ENCODE results near the gene EXT2.

The EXT2 gene

DNA sequence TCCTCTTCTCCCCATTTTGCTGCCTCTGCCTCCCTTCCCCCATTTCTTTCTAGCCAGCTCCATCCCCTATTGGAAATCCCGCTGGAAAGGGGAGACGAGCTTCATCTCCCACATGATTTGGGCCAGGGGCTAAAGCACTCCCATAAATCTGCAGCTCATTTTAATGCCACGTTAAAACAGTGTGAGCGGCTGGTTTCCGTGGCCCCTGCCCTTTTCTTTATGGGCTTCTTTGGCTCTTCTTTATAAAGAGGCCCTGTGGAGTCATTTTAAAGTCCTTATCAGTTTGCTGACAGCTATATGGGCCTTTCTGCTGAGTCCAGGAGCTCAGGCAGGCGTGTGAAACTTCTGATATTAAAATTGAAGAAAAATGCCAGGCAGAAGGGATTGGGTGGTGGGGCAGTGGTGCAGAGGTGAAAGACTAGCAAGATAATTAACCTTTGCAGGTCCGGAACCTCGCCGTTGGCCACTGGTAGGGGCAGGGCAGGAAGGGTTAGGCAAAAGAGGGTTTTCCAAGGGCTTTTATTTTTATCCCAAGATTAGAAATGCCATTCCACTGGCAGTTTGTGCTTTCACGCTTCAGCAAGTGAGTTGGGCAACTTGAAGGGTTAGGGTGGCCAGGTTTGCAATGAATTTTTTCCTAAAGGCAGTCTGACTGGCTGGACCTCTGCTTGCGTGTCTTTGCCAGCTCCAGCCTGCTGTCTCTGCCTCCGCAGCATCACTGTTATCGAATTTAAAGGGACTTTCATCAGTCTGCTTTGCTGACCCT lies 44.3 kb downstream of the EXT2 start:
- Histone ChIP-seq H3K9ac (ENCODE audit: low read length) (no peak overlapping the region), H2BK12ac (ENCODE audit: low read length in 2 of 2) (no peak overlapping the region), H2AK5ac (ENCODE audit: low read length, severe bottlenecking) (no peak overlapping the region), H3K14ac (ENCODE audit: low read length in 2 of 2) (no peak overlapping the region), H3K23ac (ENCODE audit: low read length in 2 of 2) (no peak overlapping the region), H3K79me1 (replicated peaks; ENCODE audit: low read length, poor library complexity, severe bottlenecking) (peaks cover 1% of the 10 kb centered on the region), H2BK120ac (ENCODE audit: low read depth, low read length) (no peak overlapping the region), H3K36me3 (ENCODE audit: control insufficient read depth in 1 of 2, insufficient read depth in 2 of 2, low read depth in 1 of 2, low read length in 2 of 2) (peaks cover 0 to 22% of the 10 kb centered on the region in 2 experiments), H4K91ac (ENCODE audit: low read length) (no peak overlapping the region), H3K4ac (ENCODE audit: low read depth in 1 of 2, low read length in 2 of 2) (no peak overlapping the region), H3K27me3 (ENCODE audit: control insufficient read depth in 1 of 2, insufficient read depth in 1 of 2, low read length in 2 of 2) (no peaks in the 10 kb centered on the region), H3K9me3 (ENCODE audit: control insufficient read depth, low read length) (no peaks in the 10 kb centered on the region), H3K4me3 (ENCODE audit: insufficient read depth in 1 of 2, low read depth in 1 of 2, low read length in 2 of 2) (no peak overlapping the region), H4K8ac (ENCODE audit: low read length) (no peak overlapping the region), H3K4me1 (ENCODE audit: control insufficient read depth, insufficient read depth, low read depth, low read length) (no peaks in the 10 kb centered on the region), H2AFZ (ENCODE audit: low read depth, low read length) (no peak overlapping the region), H2BK5ac (ENCODE audit: low read depth, low read length, poor library complexity, severe bottlenecking) (no peak overlapping the region), H3K18ac (ENCODE audit: low read depth in 1 of 2, low read length in 2 of 2) (no peak overlapping the region), H3K27ac (ENCODE audit: low read length, poor library complexity, severe bottlenecking) (no peak overlapping the region), H2BK15ac (ENCODE audit: low read depth, poor library complexity, severe bottlenecking) (no peak overlapping the region), H3K4me2 (ENCODE audit: low read length, poor library complexity, severe bottlenecking) (no peak overlapping the region)
- WGBS = 61% methylated on average over 13 of the region's 13 CpGs
- no peak for DNase-seq

DNA sequence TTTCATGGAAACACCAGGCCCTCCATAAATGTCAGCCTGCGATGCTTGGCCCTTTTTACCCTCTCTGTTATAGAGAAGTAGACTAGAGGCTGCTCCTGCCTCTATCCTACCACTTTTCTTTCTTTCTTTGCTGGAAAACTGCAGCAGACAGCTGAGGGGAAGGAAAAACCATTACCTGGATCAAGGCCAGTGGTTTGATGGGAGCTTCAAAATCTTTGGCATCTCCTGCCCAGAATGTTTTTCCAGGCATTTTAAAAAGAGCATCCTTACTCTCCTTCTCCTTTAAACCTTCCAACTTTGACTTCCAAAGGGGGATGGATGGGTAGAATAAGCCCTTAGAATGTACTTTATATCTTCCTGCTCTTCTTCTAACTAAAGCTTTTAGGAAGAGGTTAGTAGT lies 44.9 kb downstream of the EXT2 start:
- H2BK15ac ChIP-seq (ENCODE audit: low read depth, poor library complexity, severe bottlenecking) = no peak overlapping the region
- peaks cover 0 to 19% of the 10 kb centered on the region in 2 experiments for H3K36me3 ChIP-seq (ENCODE audit: control insufficient read depth in 1 of 2, insufficient read depth in 2 of 2, low read depth in 1 of 2, low read length in 2 of 2)
- H3K18ac ChIP-seq (ENCODE audit: low read depth in 1 of 2, low read length in 2 of 2) = no peak overlapping the region
- H3K4ac ChIP-seq (ENCODE audit: low read depth in 1 of 2, low read length in 2 of 2) = no peak overlapping the region
- H3K4me3 ChIP-seq (ENCODE audit: insufficient read depth in 1 of 2, low read depth in 1 of 2, low read length in 2 of 2) = no peak overlapping the region
- no peak overlapping the region for H3K27ac ChIP-seq (ENCODE audit: low read length, poor library complexity, severe bottlenecking)
- H2BK120ac ChIP-seq (ENCODE audit: low read depth, low read length) = no peak overlapping the region
- H3K4me2 ChIP-seq (ENCODE audit: low read length, poor library complexity, severe bottlenecking) = no peak overlapping the region
- no peak overlapping the region for H3K14ac ChIP-seq (ENCODE audit: low read length in 2 of 2)
- no peak overlapping the region for H3K9ac ChIP-seq (ENCODE audit: low read length)
- no peaks in the 10 kb centered on the region for H3K27me3 ChIP-seq (ENCODE audit: control insufficient read depth in 1 of 2, insufficient read depth in 1 of 2, low read length in 2 of 2)
- no peaks in the 10 kb centered on the region for H3K9me3 ChIP-seq (ENCODE audit: control insufficient read depth, low read length)
- H3K23ac ChIP-seq (ENCODE audit: low read length in 2 of 2) = no peak overlapping the region
- peaks cover 1% of the 10 kb centered on the region for H3K79me1 ChIP-seq (replicated peaks; ENCODE audit: low read length, poor library complexity, severe bottlenecking)
- no peak overlapping the region for H2AK5ac ChIP-seq (ENCODE audit: low read length, severe bottlenecking)
- H2BK12ac ChIP-seq (ENCODE audit: low read length in 2 of 2) = no peak overlapping the region
- WGBS = no CpG with 5 or more reads among the region's 1 CpG
- H4K91ac ChIP-seq (ENCODE audit: low read length) = no peak overlapping the region
- no peak overlapping the region for H2BK5ac ChIP-seq (ENCODE audit: low read depth, low read length, poor library complexity, severe bottlenecking)
- H4K8ac ChIP-seq (ENCODE audit: low read length) = no peak overlapping the region
- DNase-seq = no peak
- no peak overlapping the region for H2AFZ ChIP-seq (ENCODE audit: low read depth, low read length)
- H3K4me1 ChIP-seq (ENCODE audit: control insufficient read depth, insufficient read depth, low read depth, low read length) = no peaks in the 10 kb centered on the region

- no peak overlapping the region for H2BK12ac ChIP-seq (ENCODE audit: low read length in 2 of 2)
- no peak overlapping the region for H4K8ac ChIP-seq (ENCODE audit: low read length)
- no peak overlapping the region for H3K9ac ChIP-seq (ENCODE audit: low read length)
- H3K4ac ChIP-seq (ENCODE audit: low read depth in 1 of 2, low read length in 2 of 2) = no peak overlapping the region
- no peak overlapping the region for H3K27ac ChIP-seq (ENCODE audit: low read length, poor library complexity, severe bottlenecking)
- H3K18ac ChIP-seq (ENCODE audit: low read depth in 1 of 2, low read length in 2 of 2) = no peak overlapping the region
- H3K14ac ChIP-seq (ENCODE audit: low read length in 2 of 2) = no peak overlapping the region
- no peaks in the 10 kb centered on the region for H3K27me3 ChIP-seq (ENCODE audit: control insufficient read depth in 1 of 2, insufficient read depth in 1 of 2, low read length in 2 of 2)
- H3K4me1 ChIP-seq (ENCODE audit: control insufficient read depth, insufficient read depth, low read depth, low read length) = no peaks in the 10 kb centered on the region
- WGBS = 50% methylated on average over 1 of the region's 1 CpG
- H3K4me3 ChIP-seq (ENCODE audit: insufficient read depth in 1 of 2, low read depth in 1 of 2, low read length in 2 of 2) = no peak overlapping the region
- no peak overlapping the region for H2BK15ac ChIP-seq (ENCODE audit: low read depth, poor library complexity, severe bottlenecking)
- DNase-seq = no peak
- no peak overlapping the region for H3K4me2 ChIP-seq (ENCODE audit: low read length, poor library complexity, severe bottlenecking)
- H3K9me3 ChIP-seq (ENCODE audit: control insufficient read depth, low read length) = no peaks in the 10 kb centered on the region
- no peak overlapping the region for H2BK5ac ChIP-seq (ENCODE audit: low read depth, low read length, poor library complexity, severe bottlenecking)
- H3K79me1 ChIP-seq (replicated peaks; ENCODE audit: low read length, poor library complexity, severe bottlenecking) = peaks cover 1% of the 10 kb centered on the region
- peaks cover 0 to 19% of the 10 kb centered on the region in 2 experiments for H3K36me3 ChIP-seq (ENCODE audit: control insufficient read depth in 1 of 2, insufficient read depth in 2 of 2, low read depth in 1 of 2, low read length in 2 of 2)
- H3K23ac ChIP-seq (ENCODE audit: low read length in 2 of 2) = no peak overlapping the region
- H2AFZ ChIP-seq (ENCODE audit: low read depth, low read length) = no peak overlapping the region
- H4K91ac ChIP-seq (ENCODE audit: low read length) = no peak overlapping the region
- H2AK5ac ChIP-seq (ENCODE audit: low read length, severe bottlenecking) = no peak overlapping the region
- no peak overlapping the region for H2BK120ac ChIP-seq (ENCODE audit: low read depth, low read length)
Measured at GRCh38 chr11:44140805-44141204, 45.3 kb downstream of the EXT2 start.

DNA sequence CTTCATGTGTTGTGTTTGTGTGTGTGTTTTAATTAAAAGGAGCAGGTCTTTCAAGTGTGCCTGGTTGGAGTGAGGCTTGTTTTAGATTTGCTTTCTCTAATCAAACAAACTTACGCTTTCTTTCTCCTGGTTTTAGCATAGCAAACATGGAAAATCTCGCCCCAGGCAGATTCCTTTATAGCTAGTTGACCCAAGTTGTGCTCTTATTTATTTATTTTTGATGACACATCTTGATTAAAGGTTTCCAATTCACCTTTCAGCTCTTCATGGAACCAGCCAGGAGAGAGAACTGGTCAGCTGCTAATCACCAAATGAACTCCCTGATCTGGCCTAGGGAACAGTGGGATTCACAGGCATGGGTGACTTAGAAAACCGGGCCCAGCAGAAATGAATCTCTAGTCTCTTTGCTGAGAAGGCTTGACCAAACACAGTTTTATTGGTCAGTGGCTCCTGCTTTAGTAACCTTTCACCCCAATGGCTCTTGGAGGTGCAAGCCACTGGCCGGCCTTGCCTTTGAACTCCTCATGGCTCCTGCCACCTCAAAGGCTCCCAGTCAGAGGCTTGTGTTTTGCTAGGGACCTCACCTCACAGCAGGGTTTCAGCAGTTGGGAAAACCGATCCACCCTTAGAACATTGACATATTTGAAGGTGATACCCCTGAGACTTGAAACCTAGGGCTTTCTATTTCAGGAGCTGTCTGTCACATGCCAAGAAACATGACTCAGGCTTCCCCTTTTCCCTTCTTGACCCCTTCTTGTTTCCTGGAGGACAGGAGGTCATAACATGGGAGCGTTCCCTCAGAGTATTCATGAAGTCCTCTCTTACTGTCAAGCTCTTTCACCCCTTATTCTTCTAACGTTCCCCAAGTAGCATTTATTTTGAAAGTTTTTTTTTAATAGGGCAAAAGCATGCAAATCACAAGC lies 48.8 kb downstream of the EXT2 start:
- H3K79me1 ChIP-seq (replicated peaks; ENCODE audit: low read length, poor library complexity, severe bottlenecking) = peaks cover 2% of the 10 kb centered on the region
- H4K8ac ChIP-seq (ENCODE audit: low read length) = no peak overlapping the region
- H2AFZ ChIP-seq (ENCODE audit: low read depth, low read length) = no peak overlapping the region
- no peak overlapping the region for H3K18ac ChIP-seq (ENCODE audit: low read depth in 1 of 2, low read length in 2 of 2)
- no peak overlapping the region for H2BK5ac ChIP-seq (ENCODE audit: low read depth, low read length, poor library complexity, severe bottlenecking)
- H3K9ac ChIP-seq (ENCODE audit: low read length) = no peak overlapping the region
- DNase-seq = no peak
- no peak overlapping the region for H3K4me2 ChIP-seq (ENCODE audit: low read length, poor library complexity, severe bottlenecking)
- H3K36me3 ChIP-seq (ENCODE audit: control insufficient read depth in 1 of 2, insufficient read depth in 2 of 2, low read depth in 1 of 2, low read length in 2 of 2) = peaks cover 3 to 36% of the 10 kb centered on the region in 2 experiments
- no peak overlapping the region for H3K27ac ChIP-seq (ENCODE audit: low read length, poor library complexity, severe bottlenecking)
- no peak overlapping the region for H2AK5ac ChIP-seq (ENCODE audit: low read length, severe bottlenecking)
- H4K91ac ChIP-seq (ENCODE audit: low read length) = no peak overlapping the region
- H2BK12ac ChIP-seq (ENCODE audit: low read length in 2 of 2) = no peak overlapping the region
- no peak overlapping the region for H2BK15ac ChIP-seq (ENCODE audit: low read depth, poor library complexity, severe bottlenecking)
- H3K23ac ChIP-seq (ENCODE audit: low read length in 2 of 2) = no peak overlapping the region
- H3K4me3 ChIP-seq (ENCODE audit: insufficient read depth in 1 of 2, low read depth in 1 of 2, low read length in 2 of 2) = no peak overlapping the region
- H3K4me1 ChIP-seq (ENCODE audit: control insufficient read depth, insufficient read depth, low read depth, low read length) = no peaks in the 10 kb centered on the region
- H3K27me3 ChIP-seq (ENCODE audit: control insufficient read depth in 1 of 2, insufficient read depth in 1 of 2, low read length in 2 of 2) = no peaks in the 10 kb centered on the region
- WGBS = 84% methylated on average over 4 of the region's 7 CpGs
- no peak overlapping the region for H3K4ac ChIP-seq (ENCODE audit: low read depth in 1 of 2, low read length in 2 of 2)
- no peaks in the 10 kb centered on the region for H3K9me3 ChIP-seq (ENCODE audit: control insufficient read depth, low read length)
- H3K14ac ChIP-seq (ENCODE audit: low read length in 2 of 2) = no peak overlapping the region
- H2BK120ac ChIP-seq (ENCODE audit: low read depth, low read length) = no peak overlapping the region
